ENCODE measurements around the gene MAGI2. TPM values are rescaled to one million over a fixed set of nuclear protein-coding genes. Genes with fewer than 3 reads are reported as not detected.

MAGI2 gene
- total RNA-seq, 1 experiment from 2014 or later, result 0.25 TPM

- DNase-seq, result no peak
- POLR2A ChIA-PET, result no interaction called here
- no peaks in the 10 kb centered on the region for H3K9me3 ChIP-seq
- H3K4me3 ChIP-seq (ENCODE audit: low read depth, low read length), result no peak overlapping the region
- Mint-ChIP-seq H3K4me1 (ENCODE audit: low read depth, unreplicated experiment) (peaks cover 8% of the 10 kb centered on the region), H3K36me3 (ENCODE audit: insufficient read depth, unreplicated experiment) (no peaks in the 10 kb centered on the region), H3K27me3 (ENCODE audit: insufficient read depth, unreplicated experiment) (no peaks in the 10 kb centered on the region), H3K4me3 (ENCODE audit: unreplicated experiment) (no peak overlapping the region), H3K27ac (ENCODE audit: unreplicated experiment) (no peak overlapping the region), H3K9me3 (ENCODE audit: unreplicated experiment) (no peaks in the 10 kb centered on the region)
- TF ChIP-seq CTCF (IDR thresholded peaks at IDR 0.05; ENCODE audit: insufficient read depth in 1 of 2, low read depth in 1 of 2, low read length in 1 of 2, severe bottlenecking in 1 of 2, unreplicated experiment in 1 of 2), result no peak
- CTCF ChIA-PET, result no interaction called here
- no TSS peak for BruUV-seq (replicated peaks)
- H3K27me3 ChIP-seq (replicated peaks; ENCODE audit: control insufficient read depth, insufficient read depth, low read length), result no peaks in the 10 kb centered on the region
- intact Hi-C loops (cut with micrococcal nuclease; ENCODE audit: unreplicated experiment), result no loop called here
- H3K36me3 ChIP-seq (ENCODE audit: control insufficient read depth, insufficient read depth, low read length), result no peaks in the 10 kb centered on the region
- H3K4me1 ChIP-seq, result peaks cover 8% of the 10 kb centered on the region
Observed at GRCh38 chr7:77993838-77994237, 1459.6 kb downstream of the MAGI2 start.

GRCh38 chr7:77991656-77992055 is 1461.8 kb downstream of the MAGI2 start:
- ChIA-PET POLR2A (no interaction called here), CTCF (no interaction called here)
- Histone ChIP-seq H3K27me3 (replicated peaks; ENCODE audit: control insufficient read depth, insufficient read depth, low read length) (no peaks in the 10 kb centered on the region), H3K9me3 (no peaks in the 10 kb centered on the region), H3K36me3 (ENCODE audit: control insufficient read depth, insufficient read depth, low read length) (no peaks in the 10 kb centered on the region), H3K4me3 (ENCODE audit: low read depth, low read length) (no peak overlapping the region), H3K4me1 (peaks cover 8% of the 10 kb centered on the region)
- Mint-ChIP-seq H3K36me3 (ENCODE audit: insufficient read depth, unreplicated experiment) (no peaks in the 10 kb centered on the region), H3K27ac (ENCODE audit: unreplicated experiment) (no peak overlapping the region), H3K9me3 (ENCODE audit: unreplicated experiment) (no peaks in the 10 kb centered on the region), H3K27me3 (ENCODE audit: insufficient read depth, unreplicated experiment) (no peaks in the 10 kb centered on the region), H3K4me1 (ENCODE audit: low read depth, unreplicated experiment) (peaks cover 8% of the 10 kb centered on the region), H3K4me3 (ENCODE audit: unreplicated experiment) (no peak overlapping the region)
- no peak for DNase-seq
- no peak for TF ChIP-seq CTCF (IDR thresholded peaks at IDR 0.05; ENCODE audit: insufficient read depth in 1 of 2, low read depth in 1 of 2, low read length in 1 of 2, severe bottlenecking in 1 of 2, unreplicated experiment in 1 of 2)
- BruUV-seq (replicated peaks), result no TSS peak
- intact Hi-C loops (cut with micrococcal nuclease; ENCODE audit: unreplicated experiment), result no loop called here

GRCh38 chr7:77989981-77990566 is 1463.4 kb downstream of the MAGI2 start:
- peak; percentile 38 to 50 for DNase-seq
- intact Hi-C loops (cut with micrococcal nuclease; ENCODE audit: unreplicated experiment), result no loop called here
- Histone ChIP-seq H3K9me3 (no peaks in the 10 kb centered on the region), H3K4me3 (ENCODE audit: low read depth, low read length) (no peak overlapping the region), H3K27me3 (replicated peaks; ENCODE audit: control insufficient read depth, insufficient read depth, low read length) (no peaks in the 10 kb centered on the region), H3K4me1 (peaks cover 8% of the 10 kb centered on the region), H3K36me3 (ENCODE audit: control insufficient read depth, insufficient read depth, low read length) (no peaks in the 10 kb centered on the region)
- POLR2A ChIA-PET, result no interaction called here
- peak; percentile 1 to 20 for TF ChIP-seq CTCF (IDR thresholded peaks at IDR 0.05; ENCODE audit: insufficient read depth in 1 of 2, low read depth in 1 of 2, low read length in 1 of 2, severe bottlenecking in 1 of 2, unreplicated experiment in 1 of 2)
- CTCF ChIA-PET, result interaction anchor here (0.5 to 0.8 kb wide), 2 partner anchors 20 to 29 kb away, joined by 3 to 4 read pairs; no protein-coding TSS in a partner anchor
- H3K27me3 Mint-ChIP-seq (ENCODE audit: insufficient read depth, unreplicated experiment), result no peaks in the 10 kb centered on the region
- BruUV-seq (replicated peaks), result no TSS peak
- H3K27ac Mint-ChIP-seq (ENCODE audit: unreplicated experiment), result peak overlapping the region; percentile 20
- H3K9me3 Mint-ChIP-seq (ENCODE audit: unreplicated experiment), result no peaks in the 10 kb centered on the region
- no peak overlapping the region for H3K4me3 Mint-ChIP-seq (ENCODE audit: unreplicated experiment)
- H3K4me1 Mint-ChIP-seq (ENCODE audit: low read depth, unreplicated experiment), result peaks cover 8% of the 10 kb centered on the region
- no peaks in the 10 kb centered on the region for H3K36me3 Mint-ChIP-seq (ENCODE audit: insufficient read depth, unreplicated experiment)
